HG02571 (cell line): ENCODE results near the gene ADSS1.
"Not testable (repeated sequence)": the region's sequence is repeated elsewhere in the genome, so short reads cannot be mapped to it uniquely, and the experiment has no call there.

Experiments
- ATAC-seq: cut with Tn5 transposase; IDR thresholded peaks from one replicate; pipeline ENCODE4 v1.9.1; 2021; ENCODE audit warnings: mild to moderate bottlenecking, moderate library complexity; ENCODE audit not compliant: unreplicated experiment

ADSS1 gene

DNA sequence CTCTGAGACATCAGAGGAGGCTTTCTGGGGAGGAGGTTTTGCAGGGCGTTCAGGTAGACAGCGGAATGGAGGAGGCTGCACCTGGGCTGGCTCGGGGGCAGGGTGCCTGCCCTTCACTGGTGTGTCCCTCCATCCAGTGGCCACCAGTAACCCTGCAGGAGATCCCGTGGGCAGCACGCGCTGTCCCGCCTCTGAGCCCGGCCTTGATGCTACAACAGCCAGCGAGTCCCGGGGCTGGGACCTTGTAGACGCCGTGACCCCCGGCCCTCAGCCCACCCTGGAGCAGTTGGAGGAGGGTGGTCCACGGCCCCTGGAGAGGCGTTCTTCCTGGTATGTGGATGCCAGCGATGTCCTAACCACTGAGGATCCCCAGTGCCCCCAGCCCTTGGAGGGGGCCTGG, 10.0 kb upstream of the ADSS1 start:
- ATAC-seq: no peak

DNA sequence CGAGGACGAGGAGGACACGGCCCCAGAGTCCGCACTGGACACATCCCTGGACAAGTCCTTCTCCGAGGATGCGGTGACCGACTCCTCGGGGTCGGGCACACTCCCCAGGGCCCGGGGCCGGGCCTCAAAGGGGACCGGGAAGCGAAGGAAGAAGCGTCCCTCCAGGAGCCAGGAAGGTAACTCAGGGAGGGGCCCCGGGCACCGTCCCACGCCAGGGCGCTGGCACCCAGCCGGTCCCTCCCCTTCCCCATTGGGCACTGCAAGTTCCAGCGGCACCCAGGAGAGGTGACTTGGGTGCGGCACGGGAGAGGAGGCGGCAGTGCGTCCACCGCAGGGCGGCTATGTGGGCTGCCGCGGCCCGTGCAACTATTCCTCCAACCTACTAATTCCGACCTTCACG, 9.3 kb upstream of the ADSS1 start:
- ATAC-seq: no peak

DNA sequence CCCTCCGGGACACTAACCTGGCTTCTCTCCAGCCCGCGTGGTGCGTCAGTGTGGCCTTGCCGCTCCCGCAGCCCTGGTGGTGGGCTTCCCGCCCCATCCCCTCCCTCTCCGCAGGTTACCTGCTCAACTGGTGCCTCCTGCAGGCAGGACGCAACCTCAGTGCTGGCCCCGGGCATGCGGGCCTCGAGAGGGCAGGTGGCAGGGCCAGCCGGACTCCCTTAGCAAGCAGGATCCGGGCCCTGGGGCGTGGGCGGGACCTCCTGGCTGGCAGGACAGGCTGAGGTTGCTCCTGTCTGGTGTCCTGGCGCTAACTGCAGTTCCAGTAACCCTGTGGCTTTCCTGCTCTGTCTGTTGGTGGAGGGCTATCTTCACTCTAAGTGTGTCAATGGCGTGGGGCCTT, 8.6 kb upstream of the ADSS1 start:
- ATAC-seq: no peak

DNA sequence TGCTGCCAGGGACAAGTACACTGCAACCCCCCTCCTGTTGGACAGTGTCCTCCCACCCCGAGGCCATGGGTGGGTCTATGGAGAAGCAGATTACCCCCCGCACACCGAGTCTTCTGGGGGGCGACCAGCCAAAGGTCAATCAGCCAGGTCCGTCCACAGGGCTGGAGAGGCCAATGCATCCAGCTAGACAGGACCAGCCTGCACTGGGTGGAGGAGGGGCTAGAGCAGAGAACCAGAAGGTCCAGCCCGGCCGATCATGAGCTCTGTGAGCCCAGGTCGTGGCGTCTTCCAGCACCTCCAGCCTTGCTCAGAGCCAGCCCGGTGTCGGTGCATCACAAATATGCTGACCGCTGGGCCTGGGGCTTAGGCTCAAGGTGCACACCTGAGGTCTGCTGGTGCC, 8.2 kb upstream of the ADSS1 start:
- no peak for ATAC-seq

DNA sequence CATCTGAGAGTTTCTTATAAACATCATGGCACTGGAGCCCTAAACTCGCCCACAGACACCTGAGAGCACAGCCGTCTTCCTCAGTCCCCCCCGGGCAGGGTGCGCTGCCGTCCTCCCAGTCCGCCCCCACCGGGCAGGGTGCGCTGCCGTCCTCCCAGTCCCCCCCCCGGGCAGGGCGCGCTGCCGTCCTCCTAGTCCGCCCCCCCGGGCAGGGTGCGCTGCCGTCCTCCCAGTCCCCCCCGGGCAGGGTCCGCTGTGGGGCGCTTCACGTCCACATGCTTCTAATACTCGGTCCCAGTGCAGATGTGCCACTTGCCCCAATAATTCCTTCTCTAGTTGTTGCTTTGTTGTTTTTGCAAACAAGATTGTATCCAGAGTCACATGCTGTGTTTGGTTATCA, 6.9 kb upstream of the ADSS1 start:
- no peak for ATAC-seq

DNA sequence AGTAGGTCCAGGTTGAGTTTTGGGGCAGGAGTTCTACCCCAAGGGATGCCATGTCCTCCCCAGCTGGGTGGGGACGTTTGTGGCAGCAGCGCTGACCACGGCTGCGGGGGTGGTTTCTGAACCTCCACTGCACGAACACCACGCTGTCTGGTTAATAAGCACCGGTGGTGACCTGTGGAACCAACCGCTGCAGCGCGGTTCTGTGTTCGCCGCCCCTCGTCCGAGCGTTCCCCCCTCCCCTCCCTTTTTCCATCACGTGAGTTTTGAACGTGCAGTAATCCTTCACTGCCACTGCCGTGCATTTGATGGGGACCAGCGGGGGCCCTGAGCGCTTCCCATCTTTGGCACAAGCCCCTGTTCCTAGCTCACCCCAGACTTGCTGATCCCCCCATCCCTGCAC, 6.4 kb upstream of the ADSS1 start:
- no peak for ATAC-seq

DNA sequence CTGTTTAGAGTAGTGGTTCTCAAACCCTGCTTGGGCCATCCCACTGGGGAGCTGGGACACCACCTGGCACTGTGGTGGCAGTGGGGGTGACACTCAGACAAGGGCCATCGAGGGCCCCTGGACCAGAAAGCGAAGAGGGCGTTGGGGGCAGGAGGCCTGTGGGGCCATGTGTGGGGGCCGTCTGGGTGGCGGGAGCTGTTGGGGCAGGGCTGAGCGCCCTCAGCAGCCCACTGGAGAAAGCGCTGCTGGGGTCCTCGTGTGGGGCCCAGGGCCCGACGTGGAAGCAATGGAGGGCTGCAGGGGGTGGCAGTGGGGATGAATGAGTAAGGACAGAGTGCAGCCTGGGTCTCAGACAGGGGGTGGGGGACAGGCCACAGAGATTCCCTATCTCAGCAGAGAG, 5.9 kb upstream of the ADSS1 start:
- no peak for ATAC-seq

DNA sequence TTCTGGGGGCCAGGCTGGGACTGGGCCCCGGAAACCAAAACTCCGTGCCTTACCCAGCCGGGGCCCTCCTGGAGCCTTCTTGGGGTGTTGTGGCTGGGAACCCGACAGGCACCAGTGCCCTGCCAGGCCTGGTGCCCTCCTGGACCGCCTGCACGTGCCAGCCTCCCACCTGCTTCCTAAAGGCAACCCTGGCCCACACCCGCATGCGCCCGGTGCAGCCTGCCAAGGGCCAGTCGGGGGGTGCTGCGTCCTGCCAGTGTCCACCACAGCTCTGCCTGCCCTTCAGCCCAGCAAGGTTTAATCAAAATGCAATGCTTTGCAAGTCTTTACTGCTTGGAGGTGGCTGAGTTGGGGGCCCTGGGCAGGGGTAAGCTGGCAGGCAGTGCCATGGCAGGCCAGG, 5.2 kb upstream of the ADSS1 start:
- ATAC-seq: no peak

DNA sequence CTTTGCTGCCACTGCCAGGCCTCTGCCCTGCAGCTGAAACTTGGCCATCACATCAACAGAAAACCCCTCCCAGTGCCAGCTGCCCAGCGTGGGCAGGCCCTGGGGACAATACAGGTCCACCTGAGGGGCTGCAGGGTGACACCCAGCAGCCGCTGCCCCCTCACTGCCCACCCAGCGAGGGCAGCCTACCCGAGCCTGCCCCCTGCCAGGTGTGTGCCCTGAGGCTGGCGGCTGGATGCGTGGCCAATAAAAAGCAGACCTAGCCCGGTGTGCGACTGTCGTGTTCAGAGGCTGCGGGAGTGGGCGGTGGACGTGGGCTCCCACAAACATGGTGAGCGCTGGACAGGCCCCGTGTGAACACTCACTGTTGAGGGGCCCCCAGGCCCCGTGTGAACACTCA, 4.7 kb upstream of the ADSS1 start:
- ATAC-seq: no peak

DNA sequence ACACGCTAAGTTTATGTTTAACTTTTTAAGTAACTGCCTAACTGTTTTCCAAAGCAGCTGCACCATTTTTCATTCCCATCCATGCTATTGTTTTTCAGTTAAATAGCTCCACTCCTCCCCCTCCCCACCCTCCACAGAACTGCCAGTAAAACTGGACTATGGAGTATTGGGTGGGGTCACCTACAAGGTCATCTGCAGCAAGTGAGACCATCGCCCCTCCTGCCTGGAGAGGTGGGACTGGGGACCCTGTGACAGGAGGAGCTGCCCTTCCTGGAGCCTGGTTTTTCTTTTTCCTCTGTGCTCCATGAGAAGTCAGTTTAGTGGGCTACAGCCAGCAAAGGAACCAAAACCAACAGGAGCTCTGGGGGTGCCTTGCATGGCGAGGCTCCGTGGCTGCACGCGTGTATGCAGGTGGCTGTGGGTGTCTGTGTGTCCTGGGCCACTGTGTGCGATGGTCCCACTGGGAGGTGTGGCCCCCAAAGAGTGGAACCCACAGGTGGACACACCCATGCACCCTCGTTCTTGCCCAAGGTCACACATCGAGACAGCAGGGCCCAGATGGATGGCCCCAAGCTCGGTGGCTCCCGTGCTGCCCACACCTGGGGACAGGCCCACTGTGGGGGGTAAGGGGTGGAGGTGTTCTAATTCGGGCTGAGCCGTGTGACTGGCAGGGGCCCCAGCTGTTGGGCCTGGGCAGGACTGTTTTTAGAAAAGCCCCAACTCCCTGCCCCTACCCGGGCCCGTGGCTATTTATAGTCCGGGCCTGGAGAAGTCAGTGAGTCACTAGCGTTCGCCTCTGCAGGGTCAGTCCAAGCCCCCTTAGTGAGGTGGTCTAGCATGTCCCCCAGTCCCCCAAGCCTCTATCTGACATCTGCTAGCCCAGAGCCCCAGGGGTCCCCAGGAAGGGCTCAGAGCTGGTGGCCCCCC, 2.3 kb upstream of the ADSS1 start:
- ATAC-seq: no peak

DNA sequence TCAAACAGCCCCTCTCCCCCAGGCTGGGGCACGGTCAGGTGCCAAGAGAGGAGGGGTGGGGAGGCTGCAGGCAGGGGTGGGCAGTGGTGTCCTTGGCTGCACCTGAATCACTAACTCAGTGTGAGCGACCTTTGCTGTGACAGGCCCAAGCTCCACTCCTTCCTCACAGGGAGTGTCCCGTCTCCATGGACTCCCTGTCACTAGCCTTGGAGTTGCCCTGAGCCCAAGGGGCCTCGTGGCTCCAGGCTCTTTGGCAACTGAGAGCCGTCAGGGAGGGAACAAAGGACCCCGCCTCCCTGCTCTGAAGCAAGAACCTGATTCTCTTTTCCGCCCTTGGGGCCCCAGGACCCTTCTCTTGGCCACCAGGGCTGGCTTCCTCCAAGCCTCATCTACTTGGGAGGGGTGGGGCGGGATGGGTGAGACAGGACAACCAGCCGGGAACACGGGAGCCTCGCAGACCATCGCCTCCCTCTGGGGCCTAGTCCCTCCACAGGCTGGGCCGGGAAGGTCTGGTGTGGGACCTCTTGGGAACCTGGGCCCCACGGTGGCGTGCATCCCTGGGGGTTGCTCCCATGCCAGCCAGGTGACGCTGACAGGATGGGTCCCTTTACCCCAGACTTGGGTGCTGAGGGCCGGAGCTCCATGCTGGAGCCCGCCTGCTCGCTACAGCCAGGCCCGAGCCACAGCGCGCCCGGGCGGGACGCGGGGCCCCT, 935 bp upstream of the ADSS1 start:
- ATAC-seq: no peak

DNA sequence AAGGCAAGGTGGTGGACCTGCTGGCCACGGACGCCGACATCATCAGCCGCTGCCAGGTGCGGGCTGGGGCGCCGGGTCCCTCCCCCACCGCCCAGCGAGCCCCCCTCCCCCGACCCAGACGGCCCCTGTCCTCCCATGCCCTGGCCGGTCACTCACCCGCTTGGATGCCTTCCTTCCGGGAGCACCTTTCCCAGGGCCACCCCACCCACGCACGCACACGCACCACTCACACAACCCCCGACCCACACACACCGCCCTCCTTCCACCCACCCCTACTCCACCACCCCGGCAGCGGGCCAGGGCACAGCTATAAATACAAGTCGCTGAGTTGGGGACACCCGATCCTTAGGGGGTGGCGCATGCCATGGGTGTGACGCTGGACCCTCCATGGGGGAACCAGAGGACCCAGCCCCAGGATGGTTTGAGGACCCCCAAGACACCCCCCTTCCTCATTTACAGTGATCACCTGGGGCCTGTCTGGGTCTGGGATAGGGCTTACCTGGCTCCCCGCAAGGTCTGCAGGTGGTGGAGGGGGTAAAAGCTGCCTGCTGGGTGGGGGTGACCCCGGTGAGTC, 465 bp downstream of the ADSS1 start:
- ATAC-seq: no peak

DNA sequence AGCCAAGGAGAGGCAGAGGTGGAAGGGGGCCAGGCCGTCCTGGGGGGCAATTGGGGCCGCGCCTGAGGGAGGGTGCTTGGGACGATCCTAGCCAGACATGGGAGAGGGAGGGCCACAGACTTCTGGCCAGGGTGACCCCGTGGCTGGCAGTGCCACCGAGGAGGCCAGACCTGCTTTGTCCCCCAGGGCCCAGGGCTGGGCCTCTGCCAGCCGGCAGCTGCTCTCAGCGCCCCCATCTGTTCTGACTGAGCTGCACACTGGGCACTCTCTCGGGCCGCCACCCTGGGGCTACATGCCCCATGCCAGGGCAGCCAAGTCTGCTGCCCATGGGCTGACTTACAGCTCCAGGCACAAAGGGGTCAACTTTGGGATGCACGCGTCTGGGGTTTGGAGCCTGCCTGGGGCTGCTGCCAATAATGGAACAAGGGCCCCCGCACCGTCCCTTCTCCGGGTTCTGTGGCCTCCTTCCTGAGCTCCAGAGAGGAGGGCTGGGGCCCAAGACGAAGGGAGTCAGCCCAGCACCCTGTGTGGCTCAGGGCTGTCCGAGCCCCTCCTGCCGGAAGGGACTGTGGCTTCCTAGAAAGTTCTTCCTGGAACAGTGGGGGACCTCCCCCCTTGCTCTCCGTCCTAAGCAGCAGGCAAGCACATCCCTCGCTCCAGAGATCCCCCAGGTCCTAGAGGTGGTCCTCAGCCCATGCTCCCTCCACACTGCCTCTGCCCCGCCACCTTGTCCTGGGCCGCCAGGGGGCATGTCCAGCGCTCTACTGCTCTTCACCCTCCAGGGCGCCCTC, 1.1 kb downstream of the ADSS1 start:
- ATAC-seq: no peak

DNA sequence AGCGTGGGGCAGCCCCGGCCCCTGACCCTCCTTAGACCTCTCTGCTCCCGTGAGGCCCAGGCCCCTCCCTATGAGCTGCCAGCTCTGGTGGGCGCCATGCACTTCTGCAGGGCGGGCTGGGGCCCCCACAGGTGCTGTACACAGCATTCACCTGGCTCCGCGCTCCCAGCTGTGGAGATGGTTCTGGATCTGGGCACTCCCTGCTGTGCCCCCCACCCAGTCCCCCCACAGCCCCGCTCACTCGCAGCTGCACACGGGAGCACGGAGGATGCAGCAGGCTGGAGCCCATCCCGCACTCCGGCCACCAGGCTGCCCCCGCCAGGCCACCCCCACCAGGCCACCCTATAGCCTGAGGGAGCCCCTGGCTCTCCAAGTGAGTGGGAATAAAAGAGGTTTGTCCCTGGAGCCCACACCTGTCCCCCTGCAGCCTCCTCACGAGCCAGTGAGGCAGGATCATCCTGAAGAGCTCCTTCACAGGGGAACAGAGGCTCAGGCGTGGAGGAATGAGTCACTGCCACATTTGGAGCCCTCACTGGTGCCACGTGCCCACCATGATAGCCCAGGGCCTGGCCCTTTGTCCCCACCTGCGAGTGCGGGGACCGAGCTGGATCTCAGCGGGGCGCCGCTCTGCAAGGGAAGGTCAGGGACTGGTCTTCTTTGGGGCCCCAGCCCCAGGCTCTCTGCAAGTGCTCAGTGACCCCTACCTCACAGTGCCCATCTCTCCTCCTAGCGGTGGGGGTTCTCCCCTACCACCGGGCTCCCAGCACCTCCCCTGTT, 1.9 kb downstream of the ADSS1 start:
- no peak for ATAC-seq

DNA sequence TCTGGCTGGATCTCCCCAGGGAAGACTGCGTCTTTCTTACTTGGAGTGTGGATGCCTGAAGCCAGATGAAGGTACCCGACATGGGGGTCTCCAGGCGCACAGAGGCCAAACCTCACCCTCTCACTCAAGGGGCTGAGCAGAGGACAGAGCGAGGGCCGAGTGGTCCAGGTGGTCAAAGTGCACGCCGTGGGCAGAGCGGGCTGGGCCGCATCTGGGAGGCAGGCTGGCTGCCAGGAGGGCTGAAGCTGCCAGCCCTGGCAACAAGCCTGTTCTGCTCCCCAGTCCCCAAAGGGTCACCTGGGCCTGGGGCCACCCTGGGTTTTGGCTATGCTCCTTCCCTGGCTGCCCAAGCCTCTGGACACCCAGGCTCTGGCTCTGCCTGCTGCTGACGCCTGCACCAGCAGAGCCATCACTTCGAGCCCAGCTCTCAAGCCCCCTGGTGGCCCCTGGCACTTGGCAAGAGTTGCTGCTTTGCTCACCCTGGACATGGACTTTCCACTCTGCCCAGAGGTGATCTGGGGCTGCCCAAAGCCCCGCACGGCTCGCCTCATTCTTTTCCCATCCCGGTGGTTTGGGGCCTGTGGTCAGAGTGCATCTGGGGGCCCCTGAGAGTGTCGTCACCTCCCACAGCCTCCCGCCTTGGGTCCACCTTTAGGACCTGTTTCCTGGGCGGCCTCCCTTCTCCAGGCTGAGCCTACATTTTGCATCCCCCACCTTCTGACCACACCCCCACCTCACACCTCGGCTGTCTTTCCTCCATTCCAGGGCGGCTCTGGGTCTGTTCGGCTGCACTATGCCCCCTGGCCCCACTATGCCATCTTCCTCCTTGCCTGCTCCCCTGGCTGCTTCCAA, 2.8 kb downstream of the ADSS1 start:
- no peak for ATAC-seq

DNA sequence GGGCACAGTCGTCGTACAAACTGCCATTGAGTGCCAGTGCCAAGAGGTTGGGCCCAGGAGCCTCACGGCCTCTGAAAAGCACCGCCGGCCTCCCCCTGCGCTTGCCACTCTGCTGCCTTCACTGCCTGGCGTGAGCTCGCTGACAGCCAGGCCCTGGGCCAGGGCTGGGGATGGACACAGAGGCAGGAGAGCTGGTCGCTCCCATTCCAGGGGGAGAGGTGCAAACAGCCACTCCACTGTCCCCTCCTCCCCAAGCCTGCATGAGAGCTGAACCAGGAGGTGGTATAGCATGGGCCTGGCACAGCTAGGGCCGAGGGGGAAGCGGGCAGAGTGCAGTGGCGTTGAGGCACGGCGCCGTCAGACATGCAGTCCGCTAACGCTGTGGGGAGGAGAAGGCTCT, 4.6 kb downstream of the ADSS1 start:
- ATAC-seq: no peak

DNA sequence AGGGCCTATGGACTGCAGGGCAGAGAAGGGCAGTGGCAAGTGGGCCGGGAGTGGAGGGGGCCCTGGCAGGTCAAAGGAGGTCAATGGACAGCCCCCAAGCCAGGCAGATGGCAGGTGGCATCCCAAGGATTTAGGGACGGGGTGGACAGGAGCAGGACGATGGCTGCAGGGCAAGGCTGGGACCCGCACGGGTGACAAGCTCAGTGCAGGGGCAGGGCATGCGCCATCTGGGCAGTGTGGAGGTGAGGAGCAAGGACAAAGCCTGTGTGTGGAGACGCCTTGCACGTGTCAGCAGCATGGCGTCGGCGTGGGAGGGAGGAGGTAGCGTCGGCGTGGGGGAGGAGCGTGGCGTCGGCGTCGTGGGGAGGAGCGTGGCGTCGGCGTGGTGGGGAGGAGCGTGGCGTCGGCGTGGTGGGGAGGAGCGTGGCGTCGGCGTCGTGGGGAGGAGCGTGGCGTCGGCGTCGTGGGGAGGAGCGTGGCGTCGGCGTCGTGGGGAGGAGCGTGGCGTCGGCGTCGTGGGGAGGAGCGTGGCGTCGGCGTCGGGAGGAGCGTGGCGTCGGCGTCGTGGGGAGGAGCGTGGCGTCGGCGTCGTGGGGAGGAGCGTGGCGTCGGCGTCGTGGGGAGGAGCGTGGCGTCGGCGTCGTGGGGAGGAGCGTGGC, 5.3 kb downstream of the ADSS1 start:
- not testable (repeated sequence) for ATAC-seq

DNA sequence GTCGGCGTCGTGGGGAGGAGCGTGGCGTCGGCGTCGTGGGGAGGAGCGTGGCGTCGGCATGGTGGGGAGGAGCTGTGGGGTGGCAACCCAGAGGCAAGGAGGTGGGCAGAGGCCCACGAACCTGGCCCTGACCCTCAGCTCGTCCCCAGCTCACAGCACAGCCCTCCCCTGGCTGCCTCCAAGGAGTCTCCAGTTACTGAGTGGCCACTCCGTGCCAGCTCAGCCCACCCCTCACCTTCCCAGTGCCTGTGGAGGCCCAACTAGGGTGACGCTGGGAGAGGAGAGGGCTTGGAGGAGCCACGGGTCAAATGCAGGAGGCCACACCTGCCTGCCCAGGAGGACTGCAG, 5.8 kb downstream of the ADSS1 start:
- no peak for ATAC-seq

DNA sequence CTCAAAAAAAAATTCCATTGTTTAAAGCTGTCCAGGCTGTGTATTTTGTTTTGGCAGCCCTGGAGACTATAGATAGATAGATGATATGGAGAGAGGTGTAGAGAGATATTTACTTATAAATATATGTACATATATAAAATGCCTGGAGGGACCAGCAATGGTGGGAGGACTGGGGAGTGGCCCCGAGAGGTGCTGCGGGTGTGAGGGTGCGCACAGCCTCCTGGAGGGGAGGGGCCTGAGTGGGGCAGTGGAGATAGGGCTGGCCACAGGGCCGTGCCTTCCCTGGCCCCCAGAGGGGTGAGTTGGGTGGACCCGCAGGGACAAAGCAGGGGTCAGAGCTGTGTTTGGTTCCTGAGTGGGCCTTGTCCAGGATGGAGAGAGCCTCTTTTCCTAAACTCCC, 6.5 kb downstream of the ADSS1 start:
- ATAC-seq: no peak
